Measurements from ENCODE around the gene KRTAP10-6.
"Not testable (repeated sequence)": the region's sequence is repeated elsewhere in the genome, so short reads cannot be mapped to it uniquely, and the experiment has no call there.

KRTAP10-6 gene

DNA sequence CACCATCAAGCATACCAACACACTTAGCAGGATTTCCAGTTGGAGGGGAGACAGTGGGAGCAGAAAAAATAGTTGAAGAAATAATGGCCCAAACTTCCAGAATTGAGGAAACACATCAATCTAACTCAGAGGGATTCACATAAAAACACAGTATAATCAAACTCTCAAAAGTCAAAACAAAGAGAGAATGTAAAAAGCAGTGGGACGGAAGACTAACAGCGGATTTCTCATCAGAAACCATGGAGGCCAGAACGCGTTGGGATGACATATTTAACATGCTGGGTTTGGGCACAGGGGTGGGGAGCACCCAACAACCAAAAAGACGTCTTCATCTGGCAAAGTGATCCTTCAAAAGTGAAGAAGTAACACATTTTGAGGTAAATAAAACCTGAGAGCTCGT, 27.6 kb upstream of the KRTAP10-6 start:
- in situ Hi-C loops (cut with MboI; ENCODE audit: low pct_unique_long_range_greater_than_20kb, low sequenced_read_pairs): no loop called here
- DNase-seq: no peak

DNA sequence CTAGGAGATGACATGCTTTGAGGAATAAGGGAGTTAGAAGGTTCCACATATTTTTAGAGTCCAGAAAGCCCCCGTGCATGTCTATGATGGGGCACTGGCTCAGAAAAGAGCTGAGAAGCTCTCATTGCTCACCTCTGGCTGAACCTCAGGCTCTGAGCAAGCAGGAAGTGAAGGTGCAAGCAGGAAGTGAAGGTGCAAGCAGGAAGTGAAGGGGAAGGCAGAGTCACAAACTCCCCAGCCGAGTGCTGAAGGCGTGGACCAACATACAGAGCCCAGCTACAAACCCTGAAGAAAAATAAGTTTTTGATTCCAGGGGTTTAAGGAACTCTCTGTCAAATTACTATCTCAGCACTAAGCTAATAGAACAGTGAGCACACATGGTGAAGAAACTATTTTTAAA, 26.6 kb upstream of the KRTAP10-6 start:
- in situ Hi-C loops (cut with MboI; ENCODE audit: low pct_unique_long_range_greater_than_20kb, low sequenced_read_pairs): no loop called here
- DNase-seq: no peak

DNA sequence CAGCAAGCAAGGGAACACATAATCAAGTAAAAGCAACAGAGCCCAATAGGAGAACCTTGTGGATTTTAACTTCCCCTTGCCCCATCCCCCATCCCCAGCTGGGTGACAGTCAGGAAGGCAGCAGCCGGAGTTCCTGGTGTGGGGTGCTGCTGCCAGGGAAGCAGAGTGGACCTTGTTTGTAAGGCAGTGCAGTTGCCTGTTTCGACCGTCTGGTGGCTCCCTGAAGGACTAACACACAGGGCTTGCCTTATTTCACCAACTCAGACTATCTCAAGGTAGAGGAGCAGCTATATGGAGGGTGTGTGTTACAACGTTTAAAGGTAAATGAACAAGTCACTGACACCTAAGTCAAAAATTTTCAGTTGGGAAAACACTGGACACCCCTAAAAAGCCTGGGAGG, 26.2 kb upstream of the KRTAP10-6 start:
- in situ Hi-C loops (cut with MboI; ENCODE audit: low pct_unique_long_range_greater_than_20kb, low sequenced_read_pairs): no loop called here
- no peak for DNase-seq

DNA sequence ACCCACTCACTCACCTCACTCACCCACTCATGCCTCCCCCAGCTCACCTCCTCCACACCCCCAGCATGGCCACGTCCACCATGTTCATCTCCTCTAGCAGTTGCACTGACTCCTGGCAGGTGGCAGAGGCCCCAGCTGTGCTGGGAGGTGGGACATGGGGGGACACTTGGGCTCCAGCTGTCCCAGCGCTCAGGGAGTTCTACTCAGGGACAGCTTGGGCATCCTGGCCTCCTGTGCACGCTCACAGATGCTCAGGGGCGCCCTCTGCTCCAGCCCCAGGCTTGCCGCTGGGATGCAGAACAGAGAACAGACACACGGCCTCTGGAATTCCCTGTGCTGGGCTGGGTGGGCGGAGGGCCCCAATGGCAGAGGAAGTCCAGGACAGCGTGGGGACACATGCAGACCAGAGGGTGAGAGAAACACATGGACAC, 24.8 kb upstream of the KRTAP10-6 start:
- in situ Hi-C loops (cut with MboI; ENCODE audit: low pct_unique_long_range_greater_than_20kb, low sequenced_read_pairs): no loop called here
- DNase-seq: no peak

DNA sequence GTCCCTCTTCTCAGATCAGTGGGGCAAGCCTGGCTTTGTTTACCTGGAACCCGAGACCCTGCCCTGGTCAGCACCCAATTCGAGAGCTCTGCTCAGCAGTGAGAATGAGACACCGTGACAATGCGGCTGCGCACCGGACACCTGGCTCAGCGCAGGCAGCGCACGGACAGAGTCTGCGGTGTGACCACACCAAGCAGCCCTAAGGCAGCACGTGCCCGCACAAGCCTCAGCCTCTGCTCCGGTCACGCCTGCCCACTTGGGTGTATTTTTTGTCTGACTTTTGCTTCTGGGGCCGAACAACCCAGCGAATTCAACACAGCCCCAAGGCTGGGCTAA, 24.3 kb upstream of the KRTAP10-6 start:
- in situ Hi-C loops (cut with MboI; ENCODE audit: low pct_unique_long_range_greater_than_20kb, low sequenced_read_pairs): no loop called here
- no peak for DNase-seq

DNA sequence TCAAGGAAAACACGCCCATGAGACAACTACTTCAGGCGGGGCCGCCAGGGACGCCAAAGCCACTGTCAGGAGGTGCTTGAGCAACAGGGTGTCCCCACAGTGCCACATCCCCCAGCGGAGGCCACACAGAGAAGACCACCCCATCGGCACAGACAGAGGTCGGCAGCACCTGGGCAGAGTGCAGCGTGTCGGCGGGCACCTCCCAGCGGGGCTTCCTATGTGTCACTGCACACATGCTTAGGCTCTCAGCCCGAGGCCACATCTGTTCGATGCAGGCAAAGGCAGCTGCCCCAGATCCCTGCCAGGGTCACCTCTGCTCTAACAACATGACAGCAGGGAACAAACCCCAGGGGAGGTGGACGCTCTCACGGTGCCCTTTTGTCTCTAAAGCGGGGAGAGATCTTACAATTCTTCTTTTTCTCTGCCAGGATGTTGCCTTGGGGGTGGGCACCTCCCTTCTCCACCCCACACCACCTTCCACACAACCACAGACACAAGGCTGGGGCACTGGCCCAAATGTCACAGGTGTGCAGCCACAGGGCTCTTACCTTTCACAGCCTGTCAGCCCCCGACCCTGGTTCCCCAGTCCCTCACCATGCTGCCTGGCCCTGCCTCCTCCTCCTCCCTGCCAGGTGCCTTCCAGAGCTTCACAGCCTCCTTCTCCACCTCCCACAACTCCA, 23.7 kb upstream of the KRTAP10-6 start:
- no peak for DNase-seq
- in situ Hi-C loops (cut with MboI; ENCODE audit: low pct_unique_long_range_greater_than_20kb, low sequenced_read_pairs): no loop called here

DNA sequence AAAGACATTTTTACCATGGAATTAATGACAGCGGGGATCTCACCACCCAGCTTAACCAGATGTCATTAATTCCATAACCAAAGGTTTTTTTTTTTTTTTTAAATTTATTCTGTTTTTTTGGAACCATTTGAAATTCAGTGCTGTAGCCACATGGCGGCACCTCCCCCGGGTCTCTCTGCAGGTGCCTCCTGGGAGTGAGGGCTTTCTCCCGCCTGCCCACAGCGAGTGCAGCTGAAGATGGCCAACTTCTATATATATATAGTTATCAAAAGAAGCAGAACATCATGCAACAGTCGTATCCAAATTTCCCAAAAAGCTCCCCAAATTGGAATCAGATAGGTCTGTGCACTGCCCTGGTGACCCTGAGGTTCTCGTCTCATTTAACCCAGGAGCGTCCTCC, 23.2 kb upstream of the KRTAP10-6 start:
- in situ Hi-C loops (cut with MboI; ENCODE audit: low pct_unique_long_range_greater_than_20kb, low sequenced_read_pairs): no loop called here
- DNase-seq: no peak

DNA sequence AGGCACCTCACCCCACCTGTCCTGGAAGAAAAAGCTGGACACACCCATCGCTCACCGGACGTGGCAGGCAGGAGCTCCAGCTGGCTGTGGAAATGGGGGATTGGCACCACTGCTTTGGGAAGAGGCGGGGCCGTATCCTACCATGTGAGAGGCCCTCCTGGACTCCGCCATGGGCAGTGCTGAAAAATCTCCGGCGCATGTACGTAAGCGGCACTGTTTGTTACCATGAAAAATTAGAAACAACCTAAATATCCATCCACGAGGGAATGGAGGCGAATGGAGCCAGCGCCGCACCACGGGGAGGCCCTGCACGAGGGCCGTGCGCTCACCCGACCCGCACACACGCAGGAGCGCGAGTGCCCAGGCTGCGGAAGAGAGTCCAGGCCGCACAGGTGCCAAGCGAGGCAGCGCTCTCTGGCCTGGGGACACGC, 22.7 kb upstream of the KRTAP10-6 start:
- no peak for DNase-seq
- in situ Hi-C loops (cut with MboI; ENCODE audit: low pct_unique_long_range_greater_than_20kb, low sequenced_read_pairs): no loop called here

DNA sequence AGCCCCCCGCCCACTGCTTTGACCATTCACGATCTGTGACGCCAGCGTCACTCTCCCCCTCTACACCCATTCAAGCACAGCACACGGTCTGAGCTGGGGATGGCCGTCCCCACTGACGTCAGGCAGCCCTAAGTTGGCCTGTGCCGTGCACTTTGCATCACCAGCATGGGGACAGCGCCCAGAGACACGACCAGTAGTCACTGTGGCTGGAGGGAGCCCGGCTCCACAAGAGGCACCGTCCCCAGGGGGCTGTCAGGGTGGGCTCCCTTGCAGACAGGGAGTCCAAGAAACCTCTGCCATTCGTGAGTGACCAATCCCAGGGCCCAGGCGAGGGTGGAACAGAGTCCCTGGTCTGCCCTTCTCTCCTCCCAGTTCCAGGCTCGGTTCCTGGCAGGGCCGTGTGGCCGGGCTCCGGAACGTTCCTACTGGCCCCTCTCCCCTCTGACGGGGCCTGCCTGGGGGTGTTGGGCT, 21.9 kb upstream of the KRTAP10-6 start:
- DNase-seq: no peak
- in situ Hi-C loops (cut with MboI; ENCODE audit: low pct_unique_long_range_greater_than_20kb, low sequenced_read_pairs): no loop called here

DNA sequence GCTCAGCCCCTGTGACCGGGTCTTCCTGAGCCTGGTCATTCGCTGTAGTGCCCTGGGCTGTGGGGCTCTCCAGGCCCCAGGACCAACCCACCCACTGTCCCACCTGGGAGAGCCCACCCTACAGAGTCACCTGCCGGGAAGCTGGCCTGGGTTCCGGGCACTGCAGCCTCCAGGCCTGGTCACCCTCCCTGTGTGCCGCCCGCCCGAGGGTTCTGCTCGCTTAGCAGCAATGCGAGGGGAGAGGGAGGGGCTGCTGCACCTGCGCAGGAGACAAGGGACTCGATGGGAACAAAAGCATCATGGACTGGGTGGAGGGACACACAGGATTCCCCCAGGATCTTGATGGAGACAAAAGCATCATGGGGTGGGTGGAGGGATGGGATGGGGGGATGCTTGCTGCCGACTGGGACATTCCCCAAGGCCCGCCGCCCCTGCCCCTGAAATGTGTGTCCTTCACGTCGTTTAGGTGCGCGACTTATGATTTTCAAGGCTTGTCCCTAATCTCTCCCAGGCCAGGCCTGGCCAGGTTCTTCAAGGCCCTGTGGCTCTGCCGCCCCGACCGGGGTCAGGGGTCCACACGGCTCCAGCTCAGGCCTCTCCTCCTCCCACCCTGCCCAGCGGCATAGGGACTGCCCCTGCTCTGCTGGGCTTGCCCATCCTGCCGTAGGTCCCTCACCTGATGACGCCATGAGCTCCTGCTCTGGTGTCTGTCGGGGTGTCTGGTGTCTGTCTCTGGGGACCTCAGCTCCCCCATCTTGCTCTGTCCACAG, 21.3 kb upstream of the KRTAP10-6 start:
- DNase-seq: no peak
- in situ Hi-C loops (cut with MboI; ENCODE audit: low pct_unique_long_range_greater_than_20kb, low sequenced_read_pairs): no loop called here

DNA sequence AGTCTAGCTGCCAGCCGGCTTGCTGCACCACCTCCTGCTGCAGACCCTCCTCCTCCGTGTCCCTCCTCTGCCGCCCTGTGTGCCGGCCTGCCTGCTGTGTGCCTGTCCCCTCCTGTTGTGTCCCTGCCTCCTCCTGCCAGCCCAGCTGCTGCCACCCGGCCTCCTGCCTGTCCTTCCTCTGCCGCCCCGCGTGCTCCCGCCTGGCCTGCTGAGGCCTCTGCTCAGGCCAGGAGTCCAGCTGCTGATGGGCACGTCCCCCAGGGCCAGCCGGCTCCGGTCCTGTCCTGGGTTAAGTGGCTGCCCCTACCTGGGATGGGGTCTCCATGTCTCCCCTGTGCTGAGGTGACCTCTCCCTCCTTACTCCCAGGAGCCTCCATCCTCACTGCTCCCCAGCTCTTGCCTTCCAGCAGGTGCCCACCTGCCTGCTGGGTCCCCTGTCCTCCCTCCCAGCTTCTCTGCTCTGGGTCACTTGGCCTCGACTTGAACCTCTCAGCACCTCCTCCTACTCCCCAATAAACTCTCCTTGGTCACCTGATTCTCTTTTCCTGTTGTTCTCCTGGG, 20.4 kb upstream of the KRTAP10-6 start:
- in situ Hi-C loops (cut with MboI; ENCODE audit: low pct_unique_long_range_greater_than_20kb, low sequenced_read_pairs): no loop called here
- DNase-seq: no peak

DNA sequence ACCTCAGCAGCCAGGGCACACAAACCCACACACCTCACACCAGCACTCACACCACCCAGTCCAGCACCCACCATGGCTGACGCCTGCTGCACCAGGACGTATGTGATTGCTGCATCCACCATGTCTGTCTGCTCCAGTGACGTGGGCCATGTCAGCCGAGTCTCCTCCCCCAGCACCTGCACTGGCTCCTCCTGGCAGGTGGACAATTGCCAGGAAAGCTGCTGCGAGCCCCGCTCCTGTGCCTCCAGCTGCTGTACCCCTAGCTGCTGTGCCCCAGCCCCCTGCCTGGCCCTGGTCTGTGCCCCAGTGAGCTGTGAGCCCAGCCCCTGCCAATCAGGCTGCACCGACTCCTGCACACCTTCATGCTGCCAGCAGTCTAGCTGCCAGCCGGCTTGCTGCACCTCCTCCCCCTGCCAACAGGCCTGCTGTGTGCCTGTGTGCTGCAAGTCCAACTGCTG, 19.8 kb upstream of the KRTAP10-6 start, which contains the start of gene KRTAP10-8:
TSS of gene KRTAP10-8 (plus strand) at position 51 of the 458 bp plus-strand sequence. CDS start at position 73, 22 bp downstream.
- in situ Hi-C loops (cut with MboI; ENCODE audit: low pct_unique_long_range_greater_than_20kb, low sequenced_read_pairs): no loop called here

DNA sequence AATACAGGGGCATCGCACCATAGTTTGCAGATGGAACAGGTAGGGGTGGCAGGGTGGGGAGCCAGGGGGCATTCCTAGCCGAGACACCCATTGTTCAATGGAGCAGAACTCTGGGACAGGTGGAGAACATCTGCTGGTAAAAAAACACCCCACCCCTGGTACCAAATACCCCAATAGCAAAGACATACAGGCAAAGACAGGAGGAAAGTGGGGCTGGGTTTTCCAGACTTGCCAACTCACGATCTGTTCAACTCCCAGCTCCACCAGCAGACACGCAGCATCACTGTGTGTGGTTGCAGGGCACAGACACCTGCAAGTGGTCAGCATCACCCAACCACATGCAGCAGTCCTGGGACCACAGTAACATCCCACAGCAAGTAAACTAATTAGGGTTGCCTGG, 19.2 kb upstream of the KRTAP10-6 start:
- DNase-seq: no peak
- in situ Hi-C loops (cut with MboI; ENCODE audit: low pct_unique_long_range_greater_than_20kb, low sequenced_read_pairs): no loop called here

More for the DNA sequence above, 19.8 kb upstream of the KRTAP10-6 start, which contains the start of gene KRTAP10-8:
- no peak for DNase-seq

DNA sequence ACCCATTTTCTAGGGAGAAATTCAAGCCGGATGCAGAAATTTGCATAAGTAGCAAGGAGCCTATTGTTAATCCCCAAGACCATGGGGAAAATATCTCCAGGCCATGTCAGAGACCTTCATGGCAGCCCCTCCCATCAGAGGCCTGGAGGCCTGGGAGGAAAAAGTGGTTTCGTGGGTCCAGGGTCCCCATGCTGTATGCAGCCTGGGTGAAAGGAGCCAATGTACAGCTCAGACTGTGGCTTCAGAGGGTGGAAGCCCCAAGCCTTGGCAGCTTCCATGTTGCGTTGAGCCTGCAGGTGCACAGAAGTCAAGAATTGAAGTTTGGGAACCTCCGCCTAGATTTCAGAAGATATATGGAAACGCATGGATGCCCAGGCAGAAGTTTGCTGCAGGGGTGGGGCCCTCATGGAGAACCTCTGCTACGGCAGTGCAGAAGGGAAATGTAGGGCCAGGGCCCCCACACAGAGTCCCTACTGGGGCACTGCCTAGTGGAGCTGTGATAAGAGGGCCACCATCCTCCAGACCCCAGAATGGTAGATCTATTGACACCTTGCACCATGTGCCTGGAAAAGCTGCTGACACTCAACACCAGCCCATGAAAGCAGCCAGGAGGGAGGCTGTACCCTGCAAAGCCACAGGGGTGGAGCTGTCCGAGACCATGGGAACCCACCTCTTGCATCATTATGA, 18.0 kb upstream of the KRTAP10-6 start:
- in situ Hi-C loops (cut with MboI; ENCODE audit: low pct_unique_long_range_greater_than_20kb, low sequenced_read_pairs): not testable (repeated sequence)

DNA sequence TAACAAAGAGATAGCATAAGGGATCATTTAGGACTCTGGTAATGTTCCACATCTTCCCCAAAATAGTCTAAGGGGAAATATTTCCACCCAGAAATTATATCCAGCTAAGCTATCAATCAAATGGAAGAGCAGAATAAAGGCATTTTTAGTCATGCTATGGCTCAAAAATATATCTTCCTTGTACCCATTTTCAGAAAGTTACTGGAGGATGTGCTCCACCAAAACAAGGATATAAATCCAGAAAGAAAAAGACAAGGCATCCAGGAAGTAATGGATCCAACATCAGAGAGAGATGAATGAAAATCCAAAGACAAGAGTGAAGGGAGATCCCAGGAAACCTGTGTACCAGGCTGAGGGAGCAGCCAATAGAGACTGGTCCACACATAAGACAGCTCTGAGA, 16.9 kb upstream of the KRTAP10-6 start:
- DNase-seq: no peak
- in situ Hi-C loops (cut with MboI; ENCODE audit: low pct_unique_long_range_greater_than_20kb, low sequenced_read_pairs): no loop called here

More for the DNA sequence above, 18.0 kb upstream of the KRTAP10-6 start:
- DNase-seq: not testable (repeated sequence)

DNA sequence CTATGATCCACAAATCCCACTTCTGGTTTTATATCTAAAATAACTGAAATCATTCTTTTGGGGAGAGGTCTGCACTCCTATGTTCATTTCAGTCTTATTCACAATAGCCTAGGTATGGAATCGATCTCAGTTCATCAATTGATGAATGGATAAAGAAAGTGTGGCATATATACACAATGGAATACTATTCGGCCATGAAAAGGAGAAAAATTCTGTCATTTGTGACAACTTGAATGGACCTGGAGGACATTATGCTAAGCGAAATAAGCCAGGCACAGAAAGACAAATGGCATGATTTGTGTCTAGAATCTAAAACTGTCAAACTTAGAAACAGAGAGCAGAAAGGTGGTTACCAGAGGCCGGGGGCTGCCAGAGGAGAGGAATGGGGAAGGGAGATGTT, 14.2 kb upstream of the KRTAP10-6 start:
- in situ Hi-C loops (cut with MboI; ENCODE audit: low pct_unique_long_range_greater_than_20kb, low sequenced_read_pairs): no loop called here
- DNase-seq: no peak

DNA sequence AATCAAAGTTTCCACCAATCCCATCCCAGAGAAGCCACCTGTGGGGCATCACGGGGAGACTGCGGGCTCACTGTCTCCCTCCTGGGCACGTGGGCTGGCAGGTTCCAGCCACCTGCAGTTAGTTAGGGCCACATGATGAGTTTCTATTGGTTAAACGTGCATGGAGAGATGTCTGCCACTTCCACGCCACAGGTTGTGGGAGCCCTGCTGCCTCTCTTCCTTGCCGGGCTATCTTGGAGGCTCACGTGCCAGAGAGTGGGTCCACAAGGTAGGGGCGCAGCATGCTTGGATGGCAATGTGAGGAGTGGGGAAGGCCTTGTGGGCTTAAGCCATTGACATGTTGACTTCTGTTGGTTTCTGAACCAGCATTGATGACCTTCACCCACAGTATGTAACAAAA, 11.6 kb upstream of the KRTAP10-6 start:
- in situ Hi-C loops (cut with MboI; ENCODE audit: low pct_unique_long_range_greater_than_20kb, low sequenced_read_pairs): no loop called here
- no peak for DNase-seq

DNA sequence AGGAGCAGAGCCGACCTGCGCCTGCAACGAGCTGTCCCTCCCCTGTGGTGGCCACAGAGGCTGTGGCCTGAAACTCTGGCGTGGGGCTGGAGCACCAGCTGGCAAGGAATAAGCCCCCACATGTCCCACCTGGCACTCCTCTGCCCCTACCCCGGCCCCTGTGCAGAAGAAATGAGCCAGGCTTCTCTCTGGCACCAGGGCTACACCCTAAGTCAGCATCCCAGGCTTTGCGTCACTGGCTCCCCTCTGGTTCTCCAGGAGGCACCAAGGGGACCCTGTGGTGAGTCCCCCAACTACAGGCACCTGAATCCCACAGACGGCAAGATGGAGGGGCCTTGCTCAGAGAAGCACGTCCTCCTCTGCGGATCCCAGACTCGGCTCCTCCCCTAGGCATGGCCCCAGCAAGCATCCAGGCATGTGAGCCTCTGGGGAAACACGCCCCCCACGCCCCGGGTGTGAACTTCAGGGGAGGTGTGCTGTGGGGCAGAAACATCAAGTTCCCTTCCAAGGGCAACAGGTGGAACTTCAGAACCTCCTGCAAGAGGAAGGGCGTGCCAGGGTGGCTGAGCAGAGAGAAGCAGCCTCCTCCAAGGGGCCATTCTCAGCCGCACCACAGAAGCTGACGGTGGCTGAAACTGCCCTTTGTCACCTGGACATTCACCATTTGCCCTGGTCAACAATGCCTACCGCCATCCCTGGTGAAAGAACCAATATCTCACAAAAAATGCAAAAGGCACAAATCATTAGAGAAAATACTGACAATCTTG, 11.0 kb upstream of the KRTAP10-6 start:
- in situ Hi-C loops (cut with MboI; ENCODE audit: low pct_unique_long_range_greater_than_20kb, low sequenced_read_pairs): no loop called here
- no peak for DNase-seq

DNA sequence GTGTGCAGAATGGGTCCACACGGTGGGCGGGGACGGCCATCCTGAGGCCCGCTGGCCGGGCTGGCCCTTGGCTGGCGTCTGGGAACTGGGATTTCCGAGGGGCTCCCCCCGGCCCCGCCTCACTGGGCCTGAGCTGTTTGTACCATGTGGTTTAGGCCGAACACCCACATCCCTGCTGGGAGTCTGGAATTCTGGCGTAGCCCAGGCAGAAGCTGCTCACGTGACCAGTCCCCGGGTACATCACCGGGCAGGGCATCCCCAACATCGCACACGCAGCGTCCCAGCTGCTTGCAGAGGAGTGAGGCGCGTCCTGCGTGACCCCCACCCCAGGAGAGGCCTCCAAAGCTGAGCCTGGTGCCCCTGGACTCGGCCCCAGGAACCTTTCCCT, 10.2 kb upstream of the KRTAP10-6 start:
- in situ Hi-C loops (cut with MboI; ENCODE audit: low pct_unique_long_range_greater_than_20kb, low sequenced_read_pairs): no loop called here
- no peak for DNase-seq

Measured in KBM-7 (cell line).